HEK293T (cell line): ENCODE measurements around the gene CAB39L.

ENCODE experiments used
- ARNT ChIP-seq: fragments of 450-650 bp; IDR thresholded peaks from 2 replicates; pipeline ENCODE4 v1.6.1; 2017; ENCODE audit warnings: mild to moderate bottlenecking
- BHLHE40 ChIP-seq: fragments of 450-650 bp; IDR thresholded peaks from 2 replicates; pipeline ENCODE4 v1.6.1; 2016; ENCODE audit warnings: mild to moderate bottlenecking, moderate library complexity, borderline replicate concordance
- ELF4 ChIP-seq: fragments of 450-650 bp; IDR thresholded peaks from 2 replicates; pipeline ENCODE4 v1.6.1; 2017; ENCODE audit warnings: antibody characterized with exemption
- FOXA1 ChIP-seq: fragments of 450-650 bp; IDR thresholded peaks from 2 replicates; pipeline ENCODE4 v1.6.1; 2016; ENCODE audit warnings: mild to moderate bottlenecking
- FOXK2 ChIP-seq: fragments of 450-650 bp; IDR thresholded peaks from 2 replicates; pipeline ENCODE4 v1.6.1; 2016; ENCODE audit warnings: mild to moderate bottlenecking
- FOXM1 ChIP-seq: fragments of 450-650 bp; IDR thresholded peaks from 2 replicates; pipeline ENCODE4 v1.6.1; 2017; ENCODE audit warnings: mild to moderate bottlenecking, borderline replicate concordance
- HDGF ChIP-seq: fragments of 450-650 bp; IDR thresholded peaks from 2 replicates; pipeline ENCODE4 v1.6.1; 2017; ENCODE audit warnings: antibody characterized with exemption, borderline replicate concordance
- L3MBTL2 ChIP-seq: fragments of 450-650 bp; conservative IDR thresholded peaks from 2 replicates; pipeline ENCODE4 v1.6.1; 2016; ENCODE audit warnings: mild to moderate bottlenecking
- SP1 ChIP-seq: fragments of 450-650 bp; IDR thresholded peaks from 2 replicates; pipeline ENCODE4 v1.6.1; 2017
- SUZ12 ChIP-seq: fragments of 450-650 bp; IDR thresholded peaks from 2 replicates; pipeline ENCODE4 v1.6.1; 2016; ENCODE audit warnings: mild to moderate bottlenecking
- TARDBP ChIP-seq: fragments of 450-650 bp; IDR thresholded peaks from 2 replicates; pipeline ENCODE4 v1.6.1; 2016
- ZNF384 ChIP-seq: fragments of 450-650 bp; IDR thresholded peaks from 2 replicates; pipeline ENCODE4 v1.6.1; 2016

GRCh38 chr13:49295244-49295643 lies 148.6 kb downstream of the CAB39L start:
- TF ChIP-seq BHLHE40 (no peak), ELF4 (no peak), SP1 (no peak), FOXA1 (no peak), SUZ12 (no peak), HDGF (no peak), ARNT (no peak), FOXM1 (no peak), FOXK2 (no peak), L3MBTL2 (no peak), TARDBP (no peak), ZNF384 (no peak)
